Smooth muscle cell (in vitro differentiated cells): ENCODE measurements around the gene SNED1. TPM values are rescaled to one million over a fixed set of nuclear protein-coding genes. Genes with fewer than 3 reads are reported as not detected.

ENCODE experiments used
- DNase-seq: peaks from one replicate; lab custom pipeline; 2025; ENCODE audit not compliant: unreplicated experiment; lab: John Stamatoyannopoulos, UW
- H2AFZ ChIP-seq: fragments of 200-600 bp; sonication (generic); 2 replicates; pipeline ENCODE4 v1.6.0; 2016; ENCODE audit warnings: antibody characterized with exemption, low read depth, mild to moderate bottlenecking
- H3F3A ChIP-seq: fragments of 200-600 bp; sonication (generic); 2 replicates; pipeline ENCODE4 v1.6.0; 2017; ENCODE audit warnings: antibody characterized with exemption, low read depth
- H3K27ac ChIP-seq: fragments of 200-600 bp; sonication (generic); 2 replicates; pipeline ENCODE4 v1.5.1; 2016; ENCODE audit warnings: low read depth, mild to moderate bottlenecking
- H3K27me3 ChIP-seq: fragments of 200-600 bp; sonication (generic); 2 replicates; pipeline ENCODE4 v1.6.1; 2016; ENCODE audit warnings: low read depth, mild to moderate bottlenecking
- H3K36me3 ChIP-seq: fragments of 200-600 bp; sonication (generic); 2 replicates; pipeline ENCODE4 v1.5.1; 2016; ENCODE audit warnings: low read depth
- H3K4me1 ChIP-seq: fragments of 200-600 bp; sonication (generic); 2 replicates; pipeline ENCODE4 v1.5.1; 2016; ENCODE audit warnings: low read depth
- H3K4me2 ChIP-seq: fragments of 200-600 bp; sonication (generic); 2 replicates; pipeline ENCODE4 v1.6.0; 2016; ENCODE audit warnings: mild to moderate bottlenecking
- H3K4me3 ChIP-seq: fragments of 200-600 bp; sonication (generic); 2 replicates; pipeline ENCODE4 v1.5.1; 2016; ENCODE audit warnings: mild to moderate bottlenecking
- H3K79me2 ChIP-seq: fragments of 200-600 bp; sonication (generic); 2 replicates; pipeline ENCODE4 v1.6.0; 2016; ENCODE audit warnings: low read depth, mild to moderate bottlenecking
- H3K9ac ChIP-seq: fragments of 200-600 bp; sonication (generic); 2 replicates; pipeline ENCODE4 v1.6.0; 2016; ENCODE audit warnings: low read depth
- H3K9me3 ChIP-seq: fragments of 200-600 bp; sonication (generic); replicated peaks from 2 replicates; pipeline ENCODE4 v1.5.1; 2016; ENCODE audit warnings: low read depth
- H4K20me1 ChIP-seq: fragments of 200-600 bp; sonication (generic); 2 replicates; pipeline ENCODE4 v1.6.0; 2016; ENCODE audit warnings: low read depth
- WGBS: methylation state at CpG from one replicate; pipeline ENCODE4 v1.1.7; 2016; ENCODE audit warnings: low lambda C conversion rate; 5-methylcytosine and 5-hydroxymethylcytosine counted together
- polyA plus RNA-seq: library from polyadenylated mRNA; unstranded; fragments of >200 nt; fragmentation: Nextera tagmentation; extraction: Ambion mirVana; gene quantifications from 2 replicates; pipeline ENCODE4 v1.2.1, GENCODE V29; 2016
- total RNA-seq: library from RNA; depleted of rRNA; stranded (reverse); fragments of >200 nt; gene quantifications from 2 replicates; pipeline ENCODE4 v1.2.3, GENCODE V29; 2014
- TF ChIP-seq, protein P1 (sequence below): fragments of 200-600 bp; sonication (generic); IDR thresholded peaks from 2 replicates; pipeline ENCODE4 v1.5.1; 2017; ENCODE audit warnings: borderline replicate concordance, mild to moderate bottlenecking, antibody characterized with exemption; ENCODE audit not compliant: insufficient read depth, poor library complexity, severe bottlenecking

SNED1 gene
- total and polyA plus RNA-seq, 2 experiments from 2014 or later, result 0.36 to 3.0 TPM

DNA sequence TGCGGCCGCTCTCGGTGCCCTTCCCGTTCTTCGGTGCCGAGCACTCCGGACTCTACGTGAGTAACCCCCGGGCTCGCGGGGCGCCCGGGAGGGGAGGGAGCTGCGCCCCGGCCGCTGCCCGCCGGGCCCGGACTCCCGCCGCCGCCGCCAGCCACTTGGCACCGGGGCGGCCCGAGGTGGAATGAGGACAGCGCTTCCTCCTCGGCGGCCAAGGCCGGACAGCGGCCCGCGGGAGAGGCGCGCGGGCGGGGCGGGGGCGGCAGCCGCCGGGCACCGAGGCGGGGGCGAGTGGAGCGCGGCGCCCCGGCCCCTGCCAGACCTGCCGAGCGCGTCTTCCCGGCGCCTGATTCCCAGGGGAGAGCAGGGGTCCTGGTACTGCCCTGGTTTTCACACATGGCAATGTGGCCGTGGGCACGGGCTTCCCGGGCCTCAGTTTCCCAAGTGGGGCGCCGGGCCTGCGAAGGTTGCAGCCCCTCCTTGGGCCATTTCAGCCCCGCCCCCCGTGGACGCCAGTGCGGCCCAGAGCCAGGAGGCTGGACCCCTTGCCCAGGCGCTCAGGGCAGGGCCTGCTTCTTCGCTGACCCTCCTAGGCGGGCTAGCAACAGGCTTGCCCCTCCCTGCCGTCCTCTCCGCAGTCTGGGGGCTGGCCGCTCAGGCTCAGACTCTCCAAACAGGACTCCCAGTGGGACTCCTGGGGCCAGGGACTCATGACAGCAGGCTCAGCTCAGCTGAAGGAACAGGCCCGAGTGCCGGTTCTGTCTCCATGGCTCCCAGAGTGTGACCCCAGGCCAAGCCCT, 775 bp downstream of the SNED1 start:
- H3K27me3 ChIP-seq, result peaks cover 8% of the 10 kb centered on the region
- no peaks in the 10 kb centered on the region for H4K20me1 ChIP-seq
- H3K79me2 ChIP-seq, result no peaks in the 10 kb centered on the region
- H3K27ac ChIP-seq, result no peak overlapping the region
- peak overlapping the region; percentile 85 for H3K4me2 ChIP-seq
- H3K9ac ChIP-seq, result no peak overlapping the region
- no peaks in the 10 kb centered on the region for H3K36me3 ChIP-seq
- peak overlapping the region; percentile 65 for H3K4me3 ChIP-seq
- peaks cover 5% of the 10 kb centered on the region for H3K9me3 ChIP-seq
- H3K4me1 ChIP-seq, result no peaks in the 10 kb centered on the region
- H3F3A ChIP-seq, result no peaks in the 10 kb centered on the region
- WGBS, result 12% methylated on average over 53 of the region's 71 CpGs
- no peak for DNase-seq
- H2AFZ ChIP-seq, result no peak overlapping the region
- TF ChIP-seq, protein P1, sequence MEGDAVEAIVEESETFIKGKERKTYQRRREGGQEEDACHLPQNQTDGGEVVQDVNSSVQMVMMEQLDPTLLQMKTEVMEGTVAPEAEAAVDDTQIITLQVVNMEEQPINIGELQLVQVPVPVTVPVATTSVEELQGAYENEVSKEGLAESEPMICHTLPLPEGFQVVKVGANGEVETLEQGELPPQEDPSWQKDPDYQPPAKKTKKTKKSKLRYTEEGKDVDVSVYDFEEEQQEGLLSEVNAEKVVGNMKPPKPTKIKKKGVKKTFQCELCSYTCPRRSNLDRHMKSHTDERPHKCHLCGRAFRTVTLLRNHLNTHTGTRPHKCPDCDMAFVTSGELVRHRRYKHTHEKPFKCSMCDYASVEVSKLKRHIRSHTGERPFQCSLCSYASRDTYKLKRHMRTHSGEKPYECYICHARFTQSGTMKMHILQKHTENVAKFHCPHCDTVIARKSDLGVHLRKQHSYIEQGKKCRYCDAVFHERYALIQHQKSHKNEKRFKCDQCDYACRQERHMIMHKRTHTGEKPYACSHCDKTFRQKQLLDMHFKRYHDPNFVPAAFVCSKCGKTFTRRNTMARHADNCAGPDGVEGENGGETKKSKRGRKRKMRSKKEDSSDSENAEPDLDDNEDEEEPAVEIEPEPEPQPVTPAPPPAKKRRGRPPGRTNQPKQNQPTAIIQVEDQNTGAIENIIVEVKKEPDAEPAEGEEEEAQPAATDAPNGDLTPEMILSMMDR, result no peak

DNA sequence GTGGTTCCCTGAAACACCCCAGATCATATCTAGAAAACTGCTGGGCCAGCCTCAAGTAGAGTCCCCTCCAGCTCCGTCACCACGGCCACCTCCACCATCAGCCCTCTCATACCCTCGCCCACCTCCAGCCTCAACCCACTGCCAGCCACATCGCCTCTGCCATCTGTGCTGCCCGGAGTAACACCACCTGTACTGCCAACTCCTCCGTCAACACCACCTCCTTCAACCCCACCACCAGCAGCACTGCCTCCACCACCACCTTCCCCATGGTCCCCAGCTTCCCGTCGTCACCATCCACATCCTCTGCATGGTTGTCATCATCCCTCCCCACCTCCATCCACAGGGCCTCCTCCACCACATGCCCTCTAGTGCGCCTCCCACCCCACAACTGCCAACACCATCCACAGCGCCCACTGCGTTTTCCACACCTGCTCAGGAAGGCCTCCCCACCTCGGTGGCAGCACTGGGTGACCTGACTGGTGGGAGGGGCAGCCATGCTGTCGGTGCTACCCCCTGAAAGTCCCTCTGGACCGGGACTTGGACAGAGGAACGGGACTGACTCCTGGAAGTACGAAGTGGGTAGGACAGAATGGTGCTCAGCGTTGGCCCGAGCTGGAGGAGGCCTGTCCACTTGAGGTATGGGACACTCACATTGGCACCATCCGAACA, 1.6 kb downstream of the SNED1 start:
- 94% methylated on average over 19 of the region's 19 CpGs for WGBS
- H3K79me2 ChIP-seq, result no peaks in the 10 kb centered on the region
- H3K9ac ChIP-seq, result no peak overlapping the region
- no peak overlapping the region for H3K4me2 ChIP-seq
- H3K4me1 ChIP-seq, result no peaks in the 10 kb centered on the region
- no peak for DNase-seq
- no peak overlapping the region for H2AFZ ChIP-seq
- no peaks in the 10 kb centered on the region for H4K20me1 ChIP-seq
- TF ChIP-seq, protein P1, result no peak
- peaks cover 8% of the 10 kb centered on the region for H3K27me3 ChIP-seq
- H3K4me3 ChIP-seq, result no peak overlapping the region
- H3K27ac ChIP-seq, result no peak overlapping the region
- H3F3A ChIP-seq, result no peaks in the 10 kb centered on the region
- peaks cover 10% of the 10 kb centered on the region for H3K9me3 ChIP-seq
- no peaks in the 10 kb centered on the region for H3K36me3 ChIP-seq

DNA sequence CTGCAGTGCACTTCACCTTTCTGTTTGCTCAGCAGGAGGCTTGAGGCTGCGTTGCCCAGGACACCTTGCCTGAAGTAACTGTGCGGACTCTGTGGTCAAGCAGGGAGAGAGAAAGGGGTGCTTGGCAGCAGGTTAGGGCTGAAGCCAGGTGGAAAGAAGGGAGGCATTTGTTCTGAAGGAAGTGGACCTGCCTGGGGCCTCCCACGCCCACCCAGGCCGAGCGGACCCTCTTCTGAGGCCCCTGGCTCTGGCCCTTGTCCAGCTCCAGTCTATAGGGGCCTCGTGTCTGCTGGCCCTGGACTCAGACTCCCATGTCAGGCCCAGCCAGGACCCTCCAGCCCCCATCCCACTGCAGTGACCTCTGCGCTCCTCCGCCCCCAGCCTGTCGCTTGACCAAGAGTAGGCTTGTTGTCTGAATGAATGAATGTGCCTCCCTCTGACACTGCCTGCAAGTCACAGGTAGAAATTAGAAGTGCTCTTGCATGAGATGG, 2.5 kb downstream of the SNED1 start:
- no peaks in the 10 kb centered on the region for H3F3A ChIP-seq
- H3K27me3 ChIP-seq, result peaks cover 8% of the 10 kb centered on the region
- 98% methylated on average over 8 of the region's 9 CpGs for WGBS
- no peaks in the 10 kb centered on the region for H3K4me1 ChIP-seq
- H3K27ac ChIP-seq, result no peak overlapping the region
- H3K9ac ChIP-seq, result no peak overlapping the region
- no peak overlapping the region for H3K4me2 ChIP-seq
- no peak for DNase-seq
- TF ChIP-seq, protein P1, result no peak
- H4K20me1 ChIP-seq, result no peaks in the 10 kb centered on the region
- peaks cover 10% of the 10 kb centered on the region for H3K9me3 ChIP-seq
- H3K36me3 ChIP-seq, result no peaks in the 10 kb centered on the region
- H3K4me3 ChIP-seq, result no peak overlapping the region
- no peaks in the 10 kb centered on the region for H3K79me2 ChIP-seq
- H2AFZ ChIP-seq, result no peak overlapping the region
